ENCODE measurements around the gene TMEM150C. TPM values are rescaled to one million over a fixed set of nuclear protein-coding genes. Genes with fewer than 3 reads are reported as not detected.

TMEM150C gene
- polyA plus RNA-seq, 2 of the 4 experiments (the other 2 are of a cell fraction), result 1.5 to 2.1 TPM

Other genes with a start within 250 kb of the TMEM150C start
- gene HNRNPD, start 188.0 kb downstream of the TMEM150C start, polyA plus RNA-seq (2011; rRNA removed), result 65.5 and 125 TPM in 2 replicates
- 434 to 480 TPM (median 446 TPM) in 3 replicates for gene HNRNPD, start 188.0 kb downstream of the TMEM150C start, polyA plus RNA-seq (2017; fragmentation: RNase III; extraction: RNeasy Plus Mini Kit Qiagen cat#74134 plus additional on column Dnase treatment)
- 164 and 321 TPM in 2 replicates for gene HNRNPDL, start 131.5 kb downstream of the TMEM150C start, polyA plus RNA-seq (2011; rRNA removed)
- 369 to 406 TPM (median 397 TPM) in 3 replicates for gene HNRNPDL, start 131.5 kb downstream of the TMEM150C start, polyA plus RNA-seq (2017; fragmentation: RNase III; extraction: RNeasy Plus Mini Kit Qiagen cat#74134 plus additional on column Dnase treatment)
- 22.3 and 29.3 TPM in 2 replicates for gene ENOPH1, start 131.4 kb downstream of the TMEM150C start, polyA plus RNA-seq (2011; rRNA removed)
- gene ENOPH1, start 131.4 kb downstream of the TMEM150C start, polyA plus RNA-seq (2017; fragmentation: RNase III; extraction: RNeasy Plus Mini Kit Qiagen cat#74134 plus additional on column Dnase treatment), result 41.0 to 43.5 TPM (median 42.8 TPM) in 3 replicates
- gene SCD5, start 236.8 kb upstream of the TMEM150C start, polyA plus RNA-seq (2011; rRNA removed), result 11.3 and 11.9 TPM in 2 replicates
- gene SCD5, start 236.8 kb upstream of the TMEM150C start, polyA plus RNA-seq (2017; fragmentation: RNase III; extraction: RNeasy Plus Mini Kit Qiagen cat#74134 plus additional on column Dnase treatment), result 7.5 to 10.8 TPM (median 9.8 TPM) in 3 replicates

Data from A549 (cell line).